ENCODE measurements around the gene RAD23B. TPM values are rescaled to one million over a fixed set of nuclear protein-coding genes. Genes with fewer than 3 reads are reported as not detected.

The RAD23B gene
- total RNA-seq, 1 experiment from 2014 or later = 251 TPM

GRCh38 chr9:107309271-107309670, 26.2 kb downstream of the RAD23B start:
- no peak overlapping the region for H3K27ac ChIP-seq (ENCODE audit: low read depth, low read length)
- peaks cover 99% of the 10 kb centered on the region for H3K79me2 ChIP-seq (ENCODE audit: insufficient read depth, low read length)
- H3K4me3 ChIP-seq (replicated peaks in 1 of 2; ENCODE audit: low read depth in 1 of 2, low read length in 2 of 2) = no peak overlapping the region
- TF ChIP-seq, protein P1, sequence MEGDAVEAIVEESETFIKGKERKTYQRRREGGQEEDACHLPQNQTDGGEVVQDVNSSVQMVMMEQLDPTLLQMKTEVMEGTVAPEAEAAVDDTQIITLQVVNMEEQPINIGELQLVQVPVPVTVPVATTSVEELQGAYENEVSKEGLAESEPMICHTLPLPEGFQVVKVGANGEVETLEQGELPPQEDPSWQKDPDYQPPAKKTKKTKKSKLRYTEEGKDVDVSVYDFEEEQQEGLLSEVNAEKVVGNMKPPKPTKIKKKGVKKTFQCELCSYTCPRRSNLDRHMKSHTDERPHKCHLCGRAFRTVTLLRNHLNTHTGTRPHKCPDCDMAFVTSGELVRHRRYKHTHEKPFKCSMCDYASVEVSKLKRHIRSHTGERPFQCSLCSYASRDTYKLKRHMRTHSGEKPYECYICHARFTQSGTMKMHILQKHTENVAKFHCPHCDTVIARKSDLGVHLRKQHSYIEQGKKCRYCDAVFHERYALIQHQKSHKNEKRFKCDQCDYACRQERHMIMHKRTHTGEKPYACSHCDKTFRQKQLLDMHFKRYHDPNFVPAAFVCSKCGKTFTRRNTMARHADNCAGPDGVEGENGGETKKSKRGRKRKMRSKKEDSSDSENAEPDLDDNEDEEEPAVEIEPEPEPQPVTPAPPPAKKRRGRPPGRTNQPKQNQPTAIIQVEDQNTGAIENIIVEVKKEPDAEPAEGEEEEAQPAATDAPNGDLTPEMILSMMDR (IDR thresholded peaks at IDR 0.05 in 2 of 3, conservative IDR thresholded peaks at IDR 0.05 in 1 of 3; ENCODE audit: borderline replicate concordance in 1 of 3, insufficient read depth in 1 of 3, low read depth in 2 of 3, low read length in 2 of 3) = no peak
- TF ChIP-seq EZH2 (IDR thresholded peaks at IDR 0.05) (no peak), TCF7L2 (IDR thresholded peaks at IDR 0.05; ENCODE audit: borderline replicate concordance, extremely low read depth, insufficient read depth, insufficient read length) (no peak), SRF (IDR thresholded peaks at IDR 0.05; ENCODE audit: low read depth) (no peak), SP1 (IDR thresholded peaks at IDR 0.05; ENCODE audit: low read depth) (no peak), MAX (IDR thresholded peaks at IDR 0.05) (no peak)
- ATAC-seq (no peak), DNase-seq (ENCODE audit: low read depth, low spot score) (no peak)
- no peaks in the 10 kb centered on the region for H3K9me2 ChIP-seq (ENCODE audit: insufficient read depth)
- peaks cover 54% of the 10 kb centered on the region for H4K20me1 ChIP-seq (ENCODE audit: insufficient read depth)
- POLR2A ChIA-PET = no interaction called here
- H3K27me3 ChIP-seq (ENCODE audit: insufficient read depth, low read length) = no peaks in the 10 kb centered on the region
- H3K36me3 ChIP-seq (ENCODE audit: control insufficient read depth in 1 of 2, insufficient read depth in 2 of 2, low read length in 2 of 2) = peaks cover 28 to 58% of the 10 kb centered on the region in 2 experiments
- intact Hi-C loops (cut with micrococcal nuclease) = no loop called here
- no peak overlapping the region for H3K9ac ChIP-seq (ENCODE audit: low read length)
- no peak overlapping the region for H3K4me2 ChIP-seq (ENCODE audit: low read length)
- no peaks in the 10 kb centered on the region for H3K9me3 ChIP-seq (ENCODE audit: control insufficient read depth in 1 of 2, insufficient read depth in 1 of 2, low read depth in 1 of 2, low read length in 2 of 2)
- no TSS peak for BruUV-seq (replicated peaks)
- CTCF ChIA-PET = no interaction called here
- RAD21 ChIA-PET (ENCODE audit: low non-redundant PET in 1 of 2, low total read pairs in 2 of 2, uncharacterized antibody in 2 of 2, unreplicated experiment in 2 of 2) = no interaction called here
- H3K4me1 ChIP-seq (ENCODE audit: control insufficient read depth in 1 of 2, insufficient read depth in 2 of 2, low read length in 2 of 2) = no peaks in the 10 kb centered on the region
- no peak overlapping the region for H2AFZ ChIP-seq (ENCODE audit: low read depth, low read length, poor library complexity, severe bottlenecking)

- POLR2A ChIA-PET = no interaction called here
- H3K4me2 ChIP-seq (ENCODE audit: low read length) = no peak overlapping the region
- no TSS peak for BruUV-seq (replicated peaks)
- no peak for DNase-seq (ENCODE audit: low read depth, low spot score)
- H4K20me1 ChIP-seq (ENCODE audit: insufficient read depth) = peaks cover 49% of the 10 kb centered on the region
- no peak overlapping the region for H3K9ac ChIP-seq (ENCODE audit: low read length)
- ATAC-seq = 0 out of 2 replicates have a peak, but pooled peaks have one; percentile 36
- H3K27ac ChIP-seq (ENCODE audit: low read depth, low read length) = no peak overlapping the region
- no peak overlapping the region for H2AFZ ChIP-seq (ENCODE audit: low read depth, low read length, poor library complexity, severe bottlenecking)
- H3K79me2 ChIP-seq (ENCODE audit: insufficient read depth, low read length) = peaks cover 100% of the 10 kb centered on the region
- intact Hi-C loops (cut with micrococcal nuclease) = no loop called here
- no peaks in the 10 kb centered on the region for H3K27me3 ChIP-seq (ENCODE audit: insufficient read depth, low read length)
- CTCF ChIA-PET = no interaction called here
- peaks cover 23 to 49% of the 10 kb centered on the region in 2 experiments for H3K36me3 ChIP-seq (ENCODE audit: control insufficient read depth in 1 of 2, insufficient read depth in 2 of 2, low read length in 2 of 2)
- peaks cover 0 to 8% of the 10 kb centered on the region in 2 experiments; a peak in 1 of 4 replicates for H3K4me1 ChIP-seq (ENCODE audit: control insufficient read depth in 1 of 2, insufficient read depth in 2 of 2, low read length in 2 of 2)
- TF ChIP-seq, protein P2, sequence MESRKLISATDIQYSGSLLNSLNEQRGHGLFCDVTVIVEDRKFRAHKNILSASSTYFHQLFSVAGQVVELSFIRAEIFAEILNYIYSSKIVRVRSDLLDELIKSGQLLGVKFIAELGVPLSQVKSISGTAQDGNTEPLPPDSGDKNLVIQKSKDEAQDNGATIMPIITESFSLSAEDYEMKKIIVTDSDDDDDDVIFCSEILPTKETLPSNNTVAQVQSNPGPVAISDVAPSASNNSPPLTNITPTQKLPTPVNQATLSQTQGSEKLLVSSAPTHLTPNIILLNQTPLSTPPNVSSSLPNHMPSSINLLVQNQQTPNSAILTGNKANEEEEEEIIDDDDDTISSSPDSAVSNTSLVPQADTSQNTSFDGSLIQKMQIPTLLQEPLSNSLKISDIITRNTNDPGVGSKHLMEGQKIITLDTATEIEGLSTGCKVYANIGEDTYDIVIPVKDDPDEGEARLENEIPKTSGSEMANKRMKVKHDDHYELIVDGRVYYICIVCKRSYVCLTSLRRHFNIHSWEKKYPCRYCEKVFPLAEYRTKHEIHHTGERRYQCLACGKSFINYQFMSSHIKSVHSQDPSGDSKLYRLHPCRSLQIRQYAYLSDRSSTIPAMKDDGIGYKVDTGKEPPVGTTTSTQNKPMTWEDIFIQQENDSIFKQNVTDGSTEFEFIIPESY (IDR thresholded peaks at IDR 0.05; ENCODE audit: extremely low read depth, insufficient replicate concordance, low read length) = no peak
- TF ChIP-seq JUND (IDR thresholded peaks at IDR 0.05) = no peak
- RAD21 ChIA-PET (ENCODE audit: low non-redundant PET in 1 of 2, low total read pairs in 2 of 2, uncharacterized antibody in 2 of 2, unreplicated experiment in 2 of 2) = no interaction called here
- no peaks in the 10 kb centered on the region for H3K9me3 ChIP-seq (ENCODE audit: control insufficient read depth in 1 of 2, insufficient read depth in 1 of 2, low read depth in 1 of 2, low read length in 2 of 2)
- no peaks in the 10 kb centered on the region for H3K9me2 ChIP-seq (ENCODE audit: insufficient read depth)
- no peak overlapping the region for H3K4me3 ChIP-seq (replicated peaks in 1 of 2; ENCODE audit: low read depth in 1 of 2, low read length in 2 of 2)
These were observed 29.4 kb downstream of the RAD23B start for GRCh38 chr9:107312376-107313050.
